Vagina (tissue), 2 donors: ENCODE results near the gene ATP11B.

Experiments
- CTCF ChIP-seq, 3 experiments: fragments of 450-650 bp in 2 of 3; fragments of 200-600 bp in 1 of 3; sonication (generic) in 1 of 3; IDR thresholded peaks; one replicate each; pipeline ENCODE4 v1.5.1; 2017 to 2019; ENCODE audit warnings: antibody characterized with exemption in 3 of 3, mild to moderate bottlenecking in 2 of 3, moderate library complexity in 2 of 3
- POLR2A ChIP-seq, 2 donors: fragments of 450-650 bp; IDR thresholded peaks; one replicate each; pipeline ENCODE4 v1.6.1; 2017; ENCODE audit warnings: antibody characterized with exemption in 2 of 2, mild to moderate bottlenecking in 2 of 2, moderate library complexity in 2 of 2

DNA sequence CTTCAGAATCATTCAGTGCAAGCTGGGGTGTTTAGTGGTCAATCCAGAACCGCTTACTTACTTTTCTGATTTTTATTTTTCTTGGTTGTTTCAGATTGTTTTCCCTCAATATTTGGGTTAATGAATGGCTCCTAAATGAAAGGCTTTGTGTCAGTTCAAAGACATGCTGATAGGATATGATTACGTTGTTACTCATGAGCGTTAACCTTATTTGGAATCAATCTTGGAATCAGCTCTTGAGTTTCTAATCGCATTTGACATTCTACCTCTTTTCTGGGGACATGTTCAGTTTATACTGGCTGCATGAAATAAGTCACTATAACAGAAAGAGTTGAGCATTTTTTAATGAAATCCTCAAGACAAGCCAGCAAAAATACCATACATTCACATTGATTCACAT is 50.2 kb downstream of the ATP11B start:
- TF ChIP-seq CTCF (IDR thresholded peaks at IDR 0.05) (no peak), POLR2A (IDR thresholded peaks at IDR 0.05) (no peak)
